T-helper 2 cell treated with Interferon-gamma antibody and Interleukin-4, amounts not matched to agents 5 μg/mL and 100 μg/mL, for 36 hours (primary cell): Measurements from ENCODE around the gene TPM1.

Experiments used
- DNase-seq: peaks from one replicate; pipeline ENCODE4 v3.0.0; 2021; ENCODE audit warnings: low spot score
- H3K27ac Mint-ChIP-seq: one replicate; pipeline ENCODE4 v1.8.0; 2021; ENCODE audit warnings: mild to moderate bottlenecking, mixed read lengths
- H3K27me3 Mint-ChIP-seq: one replicate; pipeline ENCODE4 v1.8.0; 2021; ENCODE audit warnings: low read depth, mixed read lengths
- H3K36me3 Mint-ChIP-seq: one replicate; pipeline ENCODE4 v1.8.0; 2021; ENCODE audit warnings: low read depth, mixed read lengths
- H3K4me1 Mint-ChIP-seq: one replicate; pipeline ENCODE4 v1.8.0; 2021; ENCODE audit warnings: low read depth, mixed read lengths
- H3K4me3 Mint-ChIP-seq: one replicate; pipeline ENCODE4 v1.8.0; 2022; ENCODE audit warnings: mild to moderate bottlenecking, moderate library complexity, mixed read lengths
- H3K9me3 Mint-ChIP-seq: one replicate; pipeline ENCODE4 v1.8.0; 2021; ENCODE audit warnings: mixed read lengths

Gene TPM1

GRCh38 chr15:63063164-63063756 is 20.7 kb downstream of the TPM1 start:
- H3K4me1 Mint-ChIP-seq, result peaks cover 3% of the 10 kb centered on the region
- DNase-seq, result no peak
- no peaks in the 10 kb centered on the region for H3K36me3 Mint-ChIP-seq
- no peaks in the 10 kb centered on the region for H3K27me3 Mint-ChIP-seq
- no peak overlapping the region for H3K27ac Mint-ChIP-seq
- H3K9me3 Mint-ChIP-seq, result no peaks in the 10 kb centered on the region
- H3K4me3 Mint-ChIP-seq, result no peak overlapping the region

GRCh38 chr15:63063877-63064409 is 21.4 kb downstream of the TPM1 start:
- H3K36me3 Mint-ChIP-seq, result no peaks in the 10 kb centered on the region
- peaks cover 3% of the 10 kb centered on the region for H3K4me1 Mint-ChIP-seq
- no peak for DNase-seq
- no peak overlapping the region for H3K27ac Mint-ChIP-seq
- no peaks in the 10 kb centered on the region for H3K9me3 Mint-ChIP-seq
- no peak overlapping the region for H3K4me3 Mint-ChIP-seq
- H3K27me3 Mint-ChIP-seq, result no peaks in the 10 kb centered on the region

- no peak overlapping the region for H3K4me3 Mint-ChIP-seq
- no peak overlapping the region for H3K27ac Mint-ChIP-seq
- peaks cover 3% of the 10 kb centered on the region for H3K4me1 Mint-ChIP-seq
- DNase-seq, result no peak
- no peaks in the 10 kb centered on the region for H3K36me3 Mint-ChIP-seq
- peaks cover under 1% of the 10 kb centered on the region for H3K27me3 Mint-ChIP-seq
- H3K9me3 Mint-ChIP-seq, result no peaks in the 10 kb centered on the region
Observed at GRCh38 chr15:63065262-63066221, 23.0 kb downstream of the TPM1 start.

GRCh38 chr15:63066272-63066671 is 23.7 kb downstream of the TPM1 start:
- no peaks in the 10 kb centered on the region for H3K36me3 Mint-ChIP-seq
- H3K27me3 Mint-ChIP-seq, result peaks cover 4% of the 10 kb centered on the region
- H3K4me1 Mint-ChIP-seq, result peaks cover 3% of the 10 kb centered on the region
- H3K4me3 Mint-ChIP-seq, result no peak overlapping the region
- H3K27ac Mint-ChIP-seq, result no peak overlapping the region
- no peak for DNase-seq
- no peaks in the 10 kb centered on the region for H3K9me3 Mint-ChIP-seq

- Mint-ChIP-seq H3K27me3 (peaks cover 4% of the 10 kb centered on the region), H3K27ac (no peak overlapping the region), H3K4me1 (peaks cover 3% of the 10 kb centered on the region), H3K4me3 (no peak overlapping the region), H3K9me3 (no peaks in the 10 kb centered on the region), H3K36me3 (no peaks in the 10 kb centered on the region)
- no peak for DNase-seq
Observed at GRCh38 chr15:63067306-63067705, 24.8 kb downstream of the TPM1 start.

GRCh38 chr15:63067976-63068743 is 25.6 kb downstream of the TPM1 start:
- Mint-ChIP-seq H3K27ac (no peak overlapping the region), H3K4me3 (no peak overlapping the region), H3K36me3 (no peaks in the 10 kb centered on the region), H3K27me3 (peaks cover 4% of the 10 kb centered on the region), H3K4me1 (peaks cover 3% of the 10 kb centered on the region), H3K9me3 (no peaks in the 10 kb centered on the region)
- no peak for DNase-seq

GRCh38 chr15:63069616-63070090 is 27.1 kb downstream of the TPM1 start:
- H3K27ac Mint-ChIP-seq, result no peak overlapping the region

GRCh38 chr15:63070681-63071129 is 28.2 kb downstream of the TPM1 start:
- H3K9me3 Mint-ChIP-seq, result no peaks in the 10 kb centered on the region
- no peak overlapping the region for H3K27ac Mint-ChIP-seq
- no peaks in the 10 kb centered on the region for H3K4me1 Mint-ChIP-seq
- peaks cover 4% of the 10 kb centered on the region for H3K27me3 Mint-ChIP-seq
- no peaks in the 10 kb centered on the region for H3K36me3 Mint-ChIP-seq
- no peak overlapping the region for H3K4me3 Mint-ChIP-seq
- no peak for DNase-seq

More at GRCh38 chr15:63069616-63070090, 27.1 kb downstream of the TPM1 start:
- Mint-ChIP-seq H3K36me3 (no peaks in the 10 kb centered on the region), H3K4me3 (no peak overlapping the region), H3K27me3 (peaks cover 4% of the 10 kb centered on the region), H3K4me1 (no peaks in the 10 kb centered on the region), H3K9me3 (no peaks in the 10 kb centered on the region)
- DNase-seq, result no peak

GRCh38 chr15:63071288-63071909 is 28.9 kb downstream of the TPM1 start:
- no peaks in the 10 kb centered on the region for H3K4me1 Mint-ChIP-seq
- H3K36me3 Mint-ChIP-seq, result no peaks in the 10 kb centered on the region
- H3K27ac Mint-ChIP-seq, result no peak overlapping the region
- no peak for DNase-seq
- H3K27me3 Mint-ChIP-seq, result peaks cover 4% of the 10 kb centered on the region
- H3K4me3 Mint-ChIP-seq, result no peak overlapping the region
- H3K9me3 Mint-ChIP-seq, result no peaks in the 10 kb centered on the region

GRCh38 chr15:63072023-63072650 is 29.6 kb downstream of the TPM1 start:
- Mint-ChIP-seq H3K27me3 (peaks cover 4% of the 10 kb centered on the region), H3K4me1 (peaks cover 1% of the 10 kb centered on the region), H3K9me3 (no peaks in the 10 kb centered on the region), H3K4me3 (no peak overlapping the region), H3K36me3 (no peaks in the 10 kb centered on the region), H3K27ac (no peak overlapping the region)
- no peak for DNase-seq

GRCh38 chr15:63072809-63073277 is 30.3 kb downstream of the TPM1 start:
- Mint-ChIP-seq H3K27ac (no peak overlapping the region), H3K4me1 (peaks cover 1% of the 10 kb centered on the region), H3K36me3 (no peaks in the 10 kb centered on the region), H3K9me3 (no peaks in the 10 kb centered on the region), H3K4me3 (no peak overlapping the region), H3K27me3 (peaks cover 6% of the 10 kb centered on the region)
- no peak for DNase-seq

- Mint-ChIP-seq H3K27ac (no peak overlapping the region), H3K9me3 (no peaks in the 10 kb centered on the region)
- DNase-seq, result no peak
Observed at GRCh38 chr15:63073497-63074172, 31.1 kb downstream of the TPM1 start.

More at GRCh38 chr15:63073497-63074172, 31.1 kb downstream of the TPM1 start:
- H3K4me1 Mint-ChIP-seq, result peaks cover 1% of the 10 kb centered on the region
- H3K27me3 Mint-ChIP-seq, result peaks cover 7% of the 10 kb centered on the region
- H3K4me3 Mint-ChIP-seq, result no peak overlapping the region
- no peaks in the 10 kb centered on the region for H3K36me3 Mint-ChIP-seq
